GM21825 (cell line): Measurements from ENCODE around the gene FGF2.
A peak's percentile ranks its signal among the peaks of the same experiment; 100 is the strongest.
"Not testable (repeated sequence)": the region's sequence is repeated elsewhere in the genome, so short reads cannot be mapped to it uniquely, and the experiment has no call there.

Source experiments
- ATAC-seq: cut with Tn5 transposase; IDR thresholded peaks from one replicate; pipeline ENCODE4 v1.9.1; 2021; ENCODE audit warnings: mild to moderate bottlenecking, moderate library complexity; ENCODE audit not compliant: unreplicated experiment

The FGF2 gene

DNA sequence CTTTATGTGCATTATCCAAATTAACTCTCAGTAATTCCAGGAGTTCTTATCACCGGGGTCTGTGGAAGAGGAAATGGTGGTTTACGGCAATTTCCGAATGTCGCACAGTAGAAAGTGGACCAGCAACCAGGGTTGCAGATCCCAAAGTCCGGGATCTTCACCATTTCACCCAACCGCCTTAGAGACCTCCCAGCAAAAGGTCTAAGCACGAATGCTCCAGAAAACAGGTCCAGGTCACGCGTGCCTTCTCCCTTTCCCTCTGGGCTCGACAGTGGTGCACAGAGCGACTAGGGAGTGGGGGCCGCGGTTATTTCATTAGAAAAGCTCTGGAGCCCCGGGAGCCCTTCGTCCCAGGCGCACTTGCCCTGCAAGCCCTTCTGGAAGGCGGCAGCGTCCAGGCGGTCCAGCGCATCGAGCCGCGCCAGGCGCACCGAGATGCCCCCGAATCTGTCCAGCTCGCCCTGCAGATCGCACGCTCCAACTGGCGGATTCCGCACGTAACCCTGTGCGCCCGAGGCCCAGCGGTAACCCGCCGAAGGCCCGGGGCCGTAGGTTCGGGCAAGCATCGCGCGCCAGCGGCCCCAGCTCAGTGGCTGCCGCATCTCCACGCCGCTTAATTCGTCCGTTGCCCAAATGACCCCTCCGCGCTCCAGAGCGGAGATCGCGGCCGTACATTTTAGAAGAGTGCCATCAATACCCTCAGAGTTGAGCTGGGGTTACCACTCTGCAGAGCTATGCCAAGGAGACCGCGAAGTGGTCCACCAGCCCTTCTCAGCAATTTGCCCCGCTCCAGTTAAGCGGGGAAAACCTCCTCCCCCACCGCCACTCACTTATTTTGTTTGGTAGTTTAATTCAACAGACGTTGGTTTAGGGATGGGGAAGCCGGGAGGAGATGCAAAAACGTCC, 95.6 kb downstream of the FGF2 start, which contains the start of gene NUDT6:
NUDT6 (minus strand) TSS at position 627 of the 906 bp plus-strand sequence; CDS start at position 602, 25 bp downstream.
- ATAC-seq: peak; percentile 63

GRCh38 chr4:122922877-122923511, 96.4 kb downstream of the FGF2 start:
- ATAC-seq: peak; percentile 95

- ATAC-seq: no peak
Observed at GRCh38 chr4:122928930-122929329, 102.3 kb downstream of the FGF2 start.

DNA sequence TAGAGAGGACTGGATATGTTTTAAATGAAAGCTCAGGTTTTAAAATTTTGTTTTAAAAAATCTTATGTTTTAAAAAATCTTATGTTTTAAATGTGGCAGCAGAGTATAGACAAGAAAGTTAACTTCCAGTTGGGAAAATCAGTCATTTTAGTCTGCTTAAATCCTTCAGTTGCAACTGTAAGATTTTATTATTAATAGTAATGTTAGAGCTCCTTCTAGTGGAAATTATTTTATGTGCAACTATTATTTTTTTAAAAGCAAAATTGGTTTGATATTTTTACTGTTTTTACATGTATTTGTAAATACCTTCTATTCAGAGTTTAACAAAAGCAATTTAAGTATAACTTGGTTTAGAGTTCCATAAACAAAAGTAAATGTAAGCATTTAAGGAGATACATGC, 104.2 kb downstream of the FGF2 start:
- no peak for ATAC-seq

DNA sequence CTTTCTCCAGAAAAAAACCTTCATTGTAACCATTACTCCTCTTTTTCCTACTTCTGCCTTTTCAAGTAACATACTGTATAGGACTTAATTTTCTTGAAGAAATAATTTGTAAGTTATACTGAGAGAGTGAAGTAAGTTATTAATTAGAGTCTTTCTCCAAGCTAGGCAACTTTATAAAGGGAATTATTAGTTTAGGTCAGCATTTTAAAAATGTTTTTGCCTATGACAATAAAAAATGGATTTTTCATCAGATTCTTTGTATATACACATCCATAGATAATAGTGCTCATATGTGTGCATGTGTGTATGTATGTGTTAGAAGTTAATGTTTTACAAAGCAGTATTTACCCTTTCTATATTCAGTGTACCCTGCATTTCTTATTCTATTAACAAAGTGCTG, 106.1 kb downstream of the FGF2 start:
- no peak for ATAC-seq

GRCh38 chr4:122945136-122945535, 118.5 kb downstream of the FGF2 start:
- ATAC-seq: not testable (repeated sequence)

DNA sequence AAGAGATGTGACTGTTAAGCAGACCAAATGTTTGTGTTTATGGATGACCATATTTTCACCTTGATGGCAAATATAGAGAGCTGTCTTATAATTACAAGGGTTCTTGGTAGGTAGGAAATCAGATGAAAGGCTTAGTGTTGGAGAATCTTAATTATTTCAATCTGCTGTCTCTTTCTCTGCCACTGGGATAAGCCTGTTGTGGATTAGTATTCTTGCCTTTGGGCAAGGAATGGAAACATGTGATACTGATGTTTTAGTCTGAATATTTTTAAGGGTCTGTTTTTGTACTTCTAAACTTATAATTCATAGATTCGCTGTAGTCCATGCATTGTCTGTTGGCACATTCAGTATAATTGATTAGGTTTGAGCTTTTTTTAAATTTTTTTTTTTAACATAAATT, 119.5 kb downstream of the FGF2 start:
- ATAC-seq: no peak
